Activated T-cell treated with anti-CD3 and anti-CD28 coated beads for 24 hours (primary cell): ENCODE measurements around the gene TDO2.
"Not testable (repeated sequence)": the region's sequence is repeated elsewhere in the genome, so short reads cannot be mapped to it uniquely, and the experiment has no call there.

Experiments used
- DNase-seq: peaks from one replicate; pipeline ENCODE4 v3.0.0-alpha.2; 2020; ENCODE audit warnings: low read depth

TDO2 gene

GRCh38 chr4:155903453-155903852 is at the start of gene TDO2:
TDO2 (plus strand) TSS chr4:155903696; CDS start chr4:155903759, 63 bp downstream.
- no peak for DNase-seq

- no peak for DNase-seq
These were observed 48.8 kb upstream of the TDO2 start for GRCh38 chr4:155854582-155855226.

- DNase-seq = no peak
These were observed 47.6 kb upstream of the TDO2 start for GRCh38 chr4:155855897-155856296.

- DNase-seq = no peak
These were observed 37.3 kb upstream of the TDO2 start, which contains the start of gene ASIC5 for GRCh38 chr4:155866177-155866576. ASIC5 (minus strand) TSS chr4:155866277; CDS start chr4:155866226, 51 bp downstream.

GRCh38 chr4:155875878-155876277 is 27.6 kb upstream of the TDO2 start:
- DNase-seq = no peak

GRCh38 chr4:155877971-155878370 is 25.5 kb upstream of the TDO2 start:
- no peak for DNase-seq

- no peak for DNase-seq
These were observed 24.9 kb upstream of the TDO2 start for GRCh38 chr4:155878611-155879010.

- DNase-seq = no peak
These were observed 23.7 kb upstream of the TDO2 start for GRCh38 chr4:155879767-155880166.

- DNase-seq = no peak
These were observed 21.9 kb upstream of the TDO2 start for GRCh38 chr4:155881555-155881954.

- no peak for DNase-seq
These were observed 19.6 kb upstream of the TDO2 start for GRCh38 chr4:155883895-155884294.

- DNase-seq = no peak
These were observed 17.8 kb upstream of the TDO2 start for GRCh38 chr4:155885666-155886065.

- no peak for DNase-seq
These were observed 16.5 kb upstream of the TDO2 start for GRCh38 chr4:155887045-155887444.

GRCh38 chr4:155887847-155888570 is 15.5 kb upstream of the TDO2 start:
- DNase-seq = no peak

GRCh38 chr4:155889031-155889793 is 14.3 kb upstream of the TDO2 start:
- no peak for DNase-seq

GRCh38 chr4:155889946-155890345 is 13.6 kb upstream of the TDO2 start:
- DNase-seq = no peak

GRCh38 chr4:155891058-155891457 is 12.4 kb upstream of the TDO2 start:
- DNase-seq = no peak

GRCh38 chr4:155898371-155898770 is 5.1 kb upstream of the TDO2 start:
- not testable (repeated sequence) for DNase-seq

- no peak for DNase-seq
These were observed 3.6 kb upstream of the TDO2 start for GRCh38 chr4:155899891-155900290.

- DNase-seq = no peak
These were observed 3.1 kb upstream of the TDO2 start for GRCh38 chr4:155900381-155900780.

GRCh38 chr4:155901013-155901412 is 2.5 kb upstream of the TDO2 start:
- no peak for DNase-seq

GRCh38 chr4:155904331-155904730 is 835 bp downstream of the TDO2 start:
- DNase-seq = no peak

- no peak for DNase-seq
These were observed 3.2 kb downstream of the TDO2 start for GRCh38 chr4:155906554-155907247.
